ENCODE results near the gene KPRP.

KPRP gene

GRCh38 chr1:152774875-152775274 is 17.1 kb downstream of the KPRP start, which contains the start of gene LCE1F:
LCE1F (plus strand) TSS chr1:152775140; CDS start chr1:152776372, 1,232 bp downstream.
- no peak for DNase-seq

- DNase-seq, result no peak
These were observed 18.5 kb downstream of the KPRP start for GRCh38 chr1:152776361-152776760.

GRCh38 chr1:152777510-152778137 is 19.8 kb downstream of the KPRP start:
- DNase-seq, result no peak

GRCh38 chr1:152783095-152783494 is 25.3 kb downstream of the KPRP start:
- no peak for DNase-seq

- DNase-seq, result no peak
These were observed 28.3 kb downstream of the KPRP start, which contains the start of gene LCE1E for GRCh38 chr1:152786077-152786476. LCE1E (plus strand) TSS chr1:152786257; CDS start chr1:152787300, 1,043 bp downstream.

- no peak for DNase-seq
These were observed 37.9 kb downstream of the KPRP start for GRCh38 chr1:152795686-152796085.

GRCh38 chr1:152796421-152796820 is 38.6 kb downstream of the KPRP start, which contains the start of gene LCE1D:
LCE1D (plus strand) TSS chr1:152796721; CDS start chr1:152797795, 1,074 bp downstream.
- DNase-seq, result no peak

- no peak for DNase-seq
These were observed 43.5 kb downstream of the KPRP start for GRCh38 chr1:152801333-152801732.

GRCh38 chr1:152806576-152806975 is 48.8 kb downstream of the KPRP start, which contains the start of gene LCE1C:
LCE1C (minus strand) TSS chr1:152806651; CDS start chr1:152805478, 1,173 bp downstream.
- no peak for DNase-seq

- DNase-seq, result no peak
These were observed 53.2 kb downstream of the KPRP start for GRCh38 chr1:152811050-152811449.

Data from activated T-cell treated with anti-CD3 and anti-CD28 coated beads, Interleukin-2, amount 50 U/mL, for 1 hour (primary cell).